CD4-positive, CD25-positive, alpha-beta regulatory T cell (primary cell): ENCODE data around the gene SLC16A6. TPM values are rescaled to one million over a fixed set of nuclear protein-coding genes. Genes with fewer than 3 reads are reported as not detected.

Experiments used
- ATAC-seq, 2 donors: fragments of 150-1000 bp; cut with Tn5 transposase; one replicate each; pipeline ENCODE4 v1.10.0; 2021; ENCODE audit warnings: low read depth in 2 of 2, moderate number of reproducible peaks in 2 of 2, moderate library complexity in 1 of 2
- DNase-seq, 3 donors: peaks; one replicate each; pipeline versions ENCODE4 v3.0.0 to v3.0.0-alpha.2; 2012 to 2022; ENCODE audit warnings: mixed read lengths in 1 of 3
- H3K27ac ChIP-seq: one replicate; pipeline ENCODE4 v1.7.0; 2013; ENCODE audit warnings: mild to moderate bottlenecking, low read length; ENCODE audit not compliant: insufficient read depth, poor library complexity, severe bottlenecking
- H3K27me3 ChIP-seq: one replicate; pipeline ENCODE4 v1.7.0; 2013; ENCODE audit warnings: low read length; ENCODE audit not compliant: control insufficient read depth, insufficient read depth
- H3K36me3 ChIP-seq: one replicate; pipeline ENCODE4 v1.7.0; 2013; ENCODE audit warnings: mild to moderate bottlenecking, low read length, moderate library complexity; ENCODE audit not compliant: control insufficient read depth, insufficient read depth
- H3K4me1 ChIP-seq: 2 replicates; pipeline ENCODE4 v1.7.0; 2013; ENCODE audit warnings: mild to moderate bottlenecking, low read length; ENCODE audit not compliant: insufficient read depth, control insufficient read depth, poor library complexity, severe bottlenecking
- H3K4me3 ChIP-seq: one replicate; pipeline ENCODE4 v1.7.0; 2013; ENCODE audit warnings: low read depth, mild to moderate bottlenecking, low read length, moderate library complexity
- H3K9me3 ChIP-seq, 2 experiments: 1 replicate in 1 of 2; 2 replicates in 1 of 2; pipeline ENCODE4 v1.7.0; 2013; ENCODE audit warnings: low read length in 2 of 2, mild to moderate bottlenecking in 1 of 2, moderate library complexity in 1 of 2; ENCODE audit not compliant: control insufficient read depth in 2 of 2
- H3K27ac Mint-ChIP-seq, 3 donors: one replicate each; pipeline ENCODE4 v1.8.0; 2020 to 2022; ENCODE audit warnings: mild to moderate bottlenecking in 3 of 3, mixed read lengths in 3 of 3, moderate library complexity in 2 of 3
- H3K27me3 Mint-ChIP-seq: one replicate; pipeline ENCODE4 v1.8.0; 2022; ENCODE audit warnings: mild to moderate bottlenecking, mixed read lengths
- H3K36me3 Mint-ChIP-seq: one replicate; pipeline ENCODE4 v1.8.0; 2020; ENCODE audit warnings: mixed read lengths
- H3K4me1 Mint-ChIP-seq, 4 donors: one replicate each; pipeline ENCODE4 v1.8.0; 2020 to 2022; ENCODE audit warnings: mixed read lengths in 4 of 4, mild to moderate bottlenecking in 1 of 4
- H3K4me3 Mint-ChIP-seq, 4 donors: one replicate each; pipeline ENCODE4 v1.8.0; 2020 to 2022; ENCODE audit warnings: mild to moderate bottlenecking in 4 of 4, mixed read lengths in 4 of 4, moderate library complexity in 3 of 4
- H3K9me3 Mint-ChIP-seq, 7 donors: one replicate each; pipeline ENCODE4 v1.8.0; 2020 to 2022; ENCODE audit warnings: mixed read lengths in 7 of 7, mild to moderate bottlenecking in 3 of 7, moderate library complexity in 2 of 7
- polyA plus RNA-seq, 4 donors: library from polyadenylated mRNA; unstranded; fragments of 300-500 nt; fragmentation: Illumina TruSeq; gene quantifications; one replicate each; pipeline ENCODE4 v1.2.3, GENCODE V29; 2021
- total RNA-seq: library from RNA; stranded (reverse); gene quantifications from one replicate; pipeline ENCODE4 v1.2.3, GENCODE V29; 2022

SLC16A6 gene
- total and polyA plus RNA-seq, 5 donors from 2014 or later = 1.9 to 11.5 (median 3.0) TPM

GRCh38 chr17:68293490-68294195 is 2.7 kb upstream of the SLC16A6 start:
- Mint-ChIP-seq H3K27me3 (peaks cover 4% of the 10 kb centered on the region), H3K36me3 (peaks cover 4% of the 10 kb centered on the region), H3K27ac (peak overlapping the region; percentile 20 to 90 (median 86)), H3K4me3 (peak overlapping the region in 3 of 4 donors; percentile 45 to 100 (median 52)), H3K4me1 (peaks cover 33 to 79% (median 59%) of the 10 kb centered on the region in 4 donors), H3K9me3 (no peaks in the 10 kb centered on the region)
- Histone ChIP-seq H3K9me3 (no peaks in the 10 kb centered on the region), H3K4me3 (no peak overlapping the region), H3K27me3 (no peaks in the 10 kb centered on the region), H3K4me1 (peaks cover 79% of the 10 kb centered on the region), H3K36me3 (no peaks in the 10 kb centered on the region), H3K27ac (no peak overlapping the region)
- DNase-seq (no peak), ATAC-seq (no peak)

- Mint-ChIP-seq H3K27me3 (peaks cover 4% of the 10 kb centered on the region), H3K4me1 (peaks cover 37 to 78% (median 61%) of the 10 kb centered on the region in 4 donors), H3K27ac (peak overlapping the region; percentile 93 to 96 (median 94)), H3K4me3 (peak overlapping the region; percentile 86 to 100 (median 90)), H3K36me3 (peaks cover 8% of the 10 kb centered on the region), H3K9me3 (no peaks in the 10 kb centered on the region)
- peaks cover 75% of the 10 kb centered on the region for H3K4me1 ChIP-seq
- H3K27me3 ChIP-seq = no peaks in the 10 kb centered on the region
- no peaks in the 10 kb centered on the region for H3K36me3 ChIP-seq
- no peaks in the 10 kb centered on the region for H3K9me3 ChIP-seq
- peak overlapping the region; percentile 97 for H3K27ac ChIP-seq
- peak overlapping the region; percentile 84 for H3K4me3 ChIP-seq
- DNase-seq (no peak), ATAC-seq (no peak)
These were observed 1.7 kb upstream of the SLC16A6 start for GRCh38 chr17:68292689-68293040.

- Histone ChIP-seq H3K4me3 (peak overlapping the region; percentile 84), H3K27me3 (no peaks in the 10 kb centered on the region), H3K9me3 (no peaks in the 10 kb centered on the region), H3K27ac (peak overlapping the region; percentile 97), H3K36me3 (no peaks in the 10 kb centered on the region), H3K4me1 (peaks cover 69% of the 10 kb centered on the region)
- Mint-ChIP-seq H3K27me3 (peaks cover 4% of the 10 kb centered on the region), H3K4me3 (peak overlapping the region; percentile 86 to 100 (median 90)), H3K9me3 (no peaks in the 10 kb centered on the region), H3K4me1 (peaks cover 34 to 78% (median 62%) of the 10 kb centered on the region in 4 donors), H3K36me3 (peaks cover 8% of the 10 kb centered on the region), H3K27ac (peak overlapping the region; percentile 93 to 96 (median 94))
- peak; percentile 86 to 97 (median 97) for DNase-seq
- peak; percentile 73 to 74 for ATAC-seq
These were observed 1.1 kb upstream of the SLC16A6 start for GRCh38 chr17:68291836-68292688.

DNA sequence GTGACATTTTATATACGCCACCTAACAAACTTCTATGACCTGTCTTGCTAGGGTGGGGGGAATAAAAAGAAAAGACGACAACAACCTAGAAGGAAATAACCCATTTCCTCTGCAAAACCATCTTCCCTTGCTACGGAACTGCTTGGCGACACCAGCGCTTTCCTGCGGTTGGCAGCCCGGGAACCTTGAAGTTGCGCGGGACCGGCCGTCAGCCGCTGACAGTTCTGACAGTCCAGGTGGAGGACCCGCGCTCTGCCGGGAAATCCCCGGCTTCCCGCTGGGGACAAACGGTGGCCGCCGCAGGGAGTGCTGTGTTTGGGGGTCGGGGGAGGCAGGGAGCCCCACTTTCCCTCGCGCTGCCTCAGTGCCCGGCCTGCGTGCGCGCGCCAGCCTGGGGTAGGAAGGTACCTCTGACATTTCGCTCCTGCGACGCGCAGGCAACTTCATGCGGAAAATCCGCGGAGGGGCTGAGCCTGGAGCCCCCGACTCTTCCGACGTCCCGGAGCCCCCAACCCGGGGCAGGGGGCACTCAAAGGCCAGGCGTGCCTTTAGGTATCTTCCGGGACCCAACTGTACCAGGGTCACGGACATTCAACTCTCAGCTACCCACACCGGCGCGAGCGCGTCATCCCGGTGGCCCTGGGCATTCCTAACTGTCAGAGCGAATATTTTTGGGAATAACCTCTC is 516 bp downstream of the SLC16A6 start:
- H3K27me3 Mint-ChIP-seq = peaks cover 4% of the 10 kb centered on the region
- H3K27ac ChIP-seq = peak overlapping the region; percentile 97
- peaks cover 8% of the 10 kb centered on the region for H3K36me3 Mint-ChIP-seq
- no peaks in the 10 kb centered on the region for H3K9me3 Mint-ChIP-seq
- ATAC-seq (no peak), DNase-seq (peak; percentile 56 to 62 (median 61))
- peak overlapping the region; percentile 96 to 100 (median 98) for H3K27ac Mint-ChIP-seq
- H3K4me1 Mint-ChIP-seq = peaks cover 26 to 78% (median 52%) of the 10 kb centered on the region in 4 donors
- H3K4me3 Mint-ChIP-seq = peak overlapping the region; percentile 92 to 100 (median 100)
- peak overlapping the region; percentile 94 for H3K4me3 ChIP-seq
- peaks cover 57% of the 10 kb centered on the region for H3K4me1 ChIP-seq
- H3K9me3 ChIP-seq = no peaks in the 10 kb centered on the region
- H3K36me3 ChIP-seq = no peaks in the 10 kb centered on the region
- H3K27me3 ChIP-seq = no peaks in the 10 kb centered on the region

GRCh38 chr17:68289936-68290267 is 1.0 kb downstream of the SLC16A6 start:
- H3K36me3 Mint-ChIP-seq = peaks cover 8% of the 10 kb centered on the region
- H3K4me1 ChIP-seq = peaks cover 52% of the 10 kb centered on the region
- peak overlapping the region; percentile 94 for H3K4me3 ChIP-seq
- DNase-seq = no peak
- no peak for ATAC-seq
- no peaks in the 10 kb centered on the region for H3K9me3 ChIP-seq
- no peaks in the 10 kb centered on the region for H3K9me3 Mint-ChIP-seq
- H3K36me3 ChIP-seq = no peaks in the 10 kb centered on the region
- peak overlapping the region; percentile 97 for H3K27ac ChIP-seq
- H3K4me1 Mint-ChIP-seq = peaks cover 24 to 76% (median 50%) of the 10 kb centered on the region in 4 donors
- H3K27me3 Mint-ChIP-seq = peaks cover 4% of the 10 kb centered on the region
- H3K4me3 Mint-ChIP-seq = peak overlapping the region; percentile 92 to 100 (median 100)
- H3K27me3 ChIP-seq = no peaks in the 10 kb centered on the region
- H3K27ac Mint-ChIP-seq = peak overlapping the region; percentile 96 to 100 (median 98)

- Mint-ChIP-seq H3K27me3 (peaks cover 4% of the 10 kb centered on the region), H3K9me3 (no peaks in the 10 kb centered on the region), H3K36me3 (peaks cover 8% of the 10 kb centered on the region), H3K4me1 (peaks cover 22 to 76% (median 47%) of the 10 kb centered on the region in 4 donors), H3K27ac (peak overlapping the region; percentile 96 to 100 (median 98)), H3K4me3 (peak overlapping the region; percentile 92 to 100 (median 100))
- Histone ChIP-seq H3K9me3 (no peaks in the 10 kb centered on the region), H3K4me1 (peaks cover 48% of the 10 kb centered on the region), H3K27me3 (no peaks in the 10 kb centered on the region), H3K4me3 (peak overlapping the region; percentile 94), H3K36me3 (no peaks in the 10 kb centered on the region), H3K27ac (peak overlapping the region; percentile 97)
- ATAC-seq (no peak), DNase-seq (no peak)
These were observed 1.5 kb downstream of the SLC16A6 start for GRCh38 chr17:68289473-68289872.

DNA sequence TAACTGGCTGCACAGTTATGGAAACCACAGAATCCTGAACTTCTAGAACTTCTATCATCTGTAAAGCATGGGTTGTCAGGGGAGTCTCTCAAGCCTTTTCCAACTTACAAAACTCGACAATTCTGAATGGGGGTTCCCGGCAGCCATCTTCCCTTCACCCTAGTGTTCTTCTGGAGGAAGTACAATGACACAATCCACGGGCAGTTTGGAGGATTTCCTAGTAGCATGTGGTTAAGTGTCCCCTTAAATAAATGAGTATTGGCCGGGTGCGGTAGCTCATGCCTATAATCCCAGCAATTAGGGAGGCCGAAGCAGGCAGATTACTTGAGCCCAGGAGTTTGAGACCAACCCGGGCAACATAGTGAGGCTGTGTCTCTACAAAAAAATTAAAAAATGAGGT is 2.1 kb downstream of the SLC16A6 start:
- Mint-ChIP-seq H3K4me3 (peak overlapping the region; percentile 92 to 100 (median 100)), H3K4me1 (peaks cover 22 to 70% (median 43%) of the 10 kb centered on the region in 4 donors), H3K27me3 (peaks cover 4% of the 10 kb centered on the region), H3K9me3 (no peaks in the 10 kb centered on the region), H3K27ac (peak overlapping the region; percentile 82 to 96 (median 82)), H3K36me3 (peaks cover 8% of the 10 kb centered on the region)
- no peaks in the 10 kb centered on the region for H3K36me3 ChIP-seq
- no peaks in the 10 kb centered on the region for H3K27me3 ChIP-seq
- peak overlapping the region; percentile 94 for H3K4me3 ChIP-seq
- H3K4me1 ChIP-seq = peaks cover 43% of the 10 kb centered on the region
- H3K27ac ChIP-seq = peak overlapping the region; percentile 97
- DNase-seq (peak in 1 of 3 donors; percentile 37), ATAC-seq (no peak)
- H3K9me3 ChIP-seq = no peaks in the 10 kb centered on the region
